Activated CD4-positive, CD25-positive, alpha-beta regulatory T cell treated with anti-CD3 and anti-CD28 coated beads, Interleukin-2, amount 50 U/mL, for 24 hours (primary cell): ENCODE results near the gene KIAA0825.

Source experiments
- ATAC-seq, 2 donors: fragments of 150-1000 bp; cut with Tn5 transposase; one replicate each; pipeline ENCODE4 v1.10.0; 2021; ENCODE audit warnings: mild to moderate bottlenecking in 1 of 2, moderate library complexity in 1 of 2

KIAA0825 gene

GRCh38 chr5:94309141-94309540 is 309.3 kb downstream of the KIAA0825 start:
- ATAC-seq, result no peak

- ATAC-seq, result no peak
These were observed 310.0 kb downstream of the KIAA0825 start for GRCh38 chr5:94308442-94308841.

DNA sequence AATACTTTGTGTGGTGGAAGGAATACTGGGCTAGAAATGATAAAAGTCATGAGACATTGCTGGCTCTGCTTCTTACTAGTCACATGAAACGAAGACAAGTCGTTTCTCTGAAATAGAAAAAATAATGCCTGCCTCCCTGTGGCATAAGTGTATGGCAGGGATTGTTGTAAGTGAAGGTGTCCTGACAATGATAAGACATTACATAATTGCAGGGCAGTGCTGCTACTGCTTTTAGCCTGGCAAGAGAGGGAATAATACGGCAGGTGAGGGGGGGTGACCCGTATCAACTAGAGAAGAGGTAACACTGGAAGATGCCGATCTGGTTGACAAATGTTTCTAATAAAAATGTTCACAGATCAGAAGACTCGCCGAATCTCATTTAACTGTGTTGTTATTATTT is 314.3 kb downstream of the KIAA0825 start:
- ATAC-seq, result no peak

DNA sequence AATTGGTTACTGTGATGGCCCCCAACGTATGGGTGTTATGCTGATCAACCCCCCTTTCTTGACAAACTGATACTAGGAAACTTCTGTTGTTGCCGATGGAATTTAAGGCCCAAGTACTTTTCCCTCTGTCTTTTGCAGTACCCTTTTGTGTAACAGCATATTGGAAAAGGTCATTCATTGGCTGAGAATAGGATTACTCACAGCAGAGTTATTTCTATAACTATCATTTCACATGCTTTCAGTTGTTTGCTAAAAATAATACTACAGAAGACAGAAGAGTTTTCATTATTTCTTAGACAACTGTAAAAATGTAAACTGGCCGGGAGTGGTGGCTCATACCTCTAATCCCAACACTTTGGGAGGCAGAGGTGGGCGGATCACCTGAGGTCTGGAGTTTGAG is 329.5 kb downstream of the KIAA0825 start:
- ATAC-seq, result no peak

DNA sequence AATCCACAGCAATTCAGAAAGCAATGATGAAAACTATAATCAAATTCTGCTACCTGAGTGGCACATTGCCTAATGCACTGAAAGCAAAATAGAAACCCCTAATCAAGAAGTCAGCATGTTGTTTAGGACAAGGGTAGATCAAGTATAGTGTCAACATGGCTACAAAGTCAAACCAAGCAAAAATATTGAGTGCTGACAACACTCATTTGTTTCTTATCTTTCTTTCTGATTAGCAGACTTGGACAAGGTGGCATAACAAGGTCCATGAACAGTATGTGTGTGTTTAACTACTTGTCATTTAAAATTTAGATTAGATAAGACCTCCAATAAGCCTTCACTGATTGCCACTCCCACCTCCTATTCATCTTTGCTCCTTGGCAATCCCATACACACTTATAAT is 332.4 kb downstream of the KIAA0825 start:
- no peak for ATAC-seq

DNA sequence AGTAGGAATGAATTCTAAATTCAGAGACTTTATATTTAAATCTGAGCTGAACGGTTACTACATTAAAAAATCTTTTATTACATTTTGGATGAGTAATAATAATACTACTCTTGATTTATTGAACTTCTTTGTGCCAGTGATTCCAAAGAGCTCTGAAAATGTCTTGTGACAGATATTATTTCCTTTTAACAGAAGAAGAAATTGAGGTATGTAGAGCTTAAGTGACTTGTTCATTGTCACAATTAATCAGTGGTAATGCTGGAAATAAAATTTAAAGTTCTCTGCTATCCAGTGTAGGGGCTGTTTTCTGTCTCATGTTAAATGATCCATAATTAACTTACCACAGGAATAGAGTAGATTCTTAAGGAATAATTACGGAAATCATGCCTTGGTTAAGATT is 335.3 kb downstream of the KIAA0825 start:
- ATAC-seq, result no peak

DNA sequence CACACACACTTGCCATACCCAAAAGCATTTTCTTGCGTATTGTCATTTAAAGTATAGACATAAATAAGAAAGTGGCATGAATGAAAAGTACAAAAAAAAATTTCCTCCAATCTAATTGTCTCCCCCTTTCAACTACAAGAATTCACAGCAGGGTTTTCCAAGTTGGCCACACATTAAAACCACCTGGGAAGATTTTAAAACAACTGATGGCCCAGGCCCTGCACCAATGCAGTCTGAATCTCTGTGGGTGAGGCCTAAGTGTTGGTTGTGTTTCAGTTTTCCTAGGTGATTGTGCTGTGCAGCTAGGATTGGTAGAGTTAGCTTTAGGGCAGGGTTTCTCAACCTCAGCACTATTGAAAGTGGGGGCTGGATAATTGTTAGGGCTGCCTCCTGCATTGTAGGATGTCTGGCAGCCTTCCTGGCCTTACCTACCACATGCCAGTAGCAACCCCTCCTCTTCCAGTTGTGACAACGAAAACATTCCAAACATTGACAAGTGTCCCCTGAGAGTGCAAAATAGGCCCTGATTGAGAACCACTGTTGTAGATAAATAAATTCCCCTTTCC is 337.1 kb downstream of the KIAA0825 start:
- ATAC-seq, result no peak

DNA sequence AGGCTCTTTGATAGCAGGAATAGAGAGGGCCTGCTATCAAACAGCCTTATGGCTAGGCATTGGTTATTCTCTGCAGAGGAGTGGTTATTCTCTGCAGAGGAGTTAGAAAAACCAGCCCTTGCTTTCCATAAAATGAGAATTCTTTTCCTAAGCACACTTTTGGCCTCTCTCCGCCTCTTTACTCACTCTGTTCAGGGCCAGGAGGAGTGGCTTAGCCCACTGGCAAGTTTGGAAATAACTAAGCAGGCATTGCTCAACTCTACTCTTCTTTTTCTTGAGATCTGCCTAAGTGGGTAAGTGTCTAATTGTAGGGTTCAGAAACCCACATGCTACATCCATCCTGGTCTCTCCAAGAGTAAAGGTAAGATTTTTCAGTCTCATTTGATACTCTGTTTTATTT is 341.7 kb downstream of the KIAA0825 start:
- no peak for ATAC-seq

GRCh38 chr5:94276048-94276447 is 342.4 kb downstream of the KIAA0825 start:
- no peak for ATAC-seq

DNA sequence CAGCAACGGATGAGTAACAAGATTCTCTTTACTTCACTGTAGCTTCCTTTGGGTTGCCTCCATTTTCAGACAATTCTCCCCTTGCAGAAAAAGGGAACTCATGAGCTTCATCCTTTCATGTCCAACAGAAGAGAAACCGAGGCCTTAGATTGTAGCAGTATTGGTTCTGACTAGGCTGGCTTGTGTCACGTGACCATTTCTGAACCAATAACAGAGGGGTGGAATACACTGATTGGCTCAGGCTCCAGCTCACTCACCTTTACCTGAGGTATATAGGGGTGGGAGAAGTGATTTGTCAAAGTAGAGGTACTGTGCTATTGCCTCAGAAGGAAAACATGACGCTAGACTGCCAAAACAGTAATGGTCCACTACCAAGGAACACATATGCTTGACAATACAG is 343.7 kb downstream of the KIAA0825 start:
- no peak for ATAC-seq

- no peak for ATAC-seq
These were observed 350.2 kb downstream of the KIAA0825 start for GRCh38 chr5:94268226-94268625.

GRCh38 chr5:94267350-94267899 is 351.0 kb downstream of the KIAA0825 start:
- ATAC-seq, result no peak

GRCh38 chr5:94266170-94266569 is 352.2 kb downstream of the KIAA0825 start:
- ATAC-seq, result no peak

DNA sequence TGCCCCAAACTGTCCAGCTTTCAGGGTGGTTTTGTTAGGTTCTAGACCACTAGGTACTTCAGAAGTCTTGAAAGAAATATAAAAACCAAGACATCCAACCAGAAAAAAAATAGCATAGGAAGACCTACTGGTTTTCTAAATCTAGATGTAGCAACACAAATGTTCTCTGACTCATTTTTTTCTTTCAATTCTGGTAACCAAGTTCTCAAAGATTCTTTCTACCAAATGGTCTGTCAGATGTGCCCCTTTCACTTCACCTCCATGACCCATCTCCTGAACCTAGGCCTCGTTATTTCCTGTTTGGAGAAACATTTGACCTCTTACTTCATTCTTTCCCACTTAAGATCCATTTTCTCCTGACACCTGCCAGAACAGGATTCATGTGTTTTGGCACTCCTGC is 355.3 kb downstream of the KIAA0825 start:
- ATAC-seq, result no peak

DNA sequence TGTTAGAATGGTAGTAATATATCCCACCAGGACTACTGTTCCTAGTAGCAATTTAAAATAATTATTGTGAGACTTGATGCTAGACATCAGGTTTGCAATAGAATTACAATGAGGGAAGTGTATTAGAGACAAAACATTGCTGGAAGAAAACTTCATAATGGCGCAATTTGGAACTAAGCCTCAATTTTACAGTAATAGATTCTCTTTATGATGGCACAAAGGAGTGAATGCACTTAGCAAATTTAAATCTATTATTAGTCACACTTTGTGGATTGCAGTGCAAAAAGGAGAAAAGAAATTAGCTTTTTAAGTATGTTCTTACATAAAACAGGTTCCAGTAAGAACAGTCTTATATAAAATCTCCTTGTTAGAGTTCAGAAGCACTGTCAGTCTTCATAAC is 358.3 kb downstream of the KIAA0825 start:
- ATAC-seq, result no peak

DNA sequence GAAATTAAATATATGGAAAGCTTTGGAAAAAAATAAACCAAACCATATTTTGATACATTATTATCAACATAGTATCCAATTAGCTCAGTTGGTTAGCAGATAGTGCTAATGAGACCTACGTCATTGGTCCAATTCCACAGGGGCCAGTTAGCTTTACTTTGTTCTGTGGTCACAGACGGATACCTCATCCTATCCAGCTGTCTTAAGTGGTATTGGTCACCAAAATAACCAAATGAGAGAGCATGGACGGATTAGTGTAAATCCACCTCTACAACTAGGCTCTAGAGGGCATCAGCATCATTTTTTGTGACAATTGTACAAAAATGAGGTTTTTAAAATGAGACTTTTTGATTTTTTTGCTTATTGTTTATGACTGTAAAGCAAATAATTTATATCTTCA is 364.2 kb downstream of the KIAA0825 start:
- ATAC-seq, result no peak

DNA sequence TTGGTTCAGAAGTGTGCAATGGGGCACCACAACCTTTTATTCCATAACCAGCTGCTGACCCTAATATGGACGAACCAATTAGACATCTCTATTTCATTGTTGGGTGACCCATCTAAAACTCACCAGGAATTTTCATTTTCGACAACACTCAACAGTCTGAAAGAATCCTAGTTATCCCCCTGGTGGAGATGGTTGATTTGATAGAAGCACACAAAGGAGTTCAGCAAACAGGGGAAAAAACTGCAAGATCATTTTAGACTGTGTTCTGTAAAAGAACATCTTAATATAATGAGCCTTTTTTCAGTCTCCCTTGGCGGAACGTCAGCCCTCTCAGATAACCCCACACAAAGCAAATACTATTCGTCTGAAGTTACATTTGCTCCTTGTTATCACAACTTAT is 367.4 kb downstream of the KIAA0825 start:
- ATAC-seq, result no peak

GRCh38 chr5:94249430-94249829 is 369.0 kb downstream of the KIAA0825 start:
- ATAC-seq, result no peak

DNA sequence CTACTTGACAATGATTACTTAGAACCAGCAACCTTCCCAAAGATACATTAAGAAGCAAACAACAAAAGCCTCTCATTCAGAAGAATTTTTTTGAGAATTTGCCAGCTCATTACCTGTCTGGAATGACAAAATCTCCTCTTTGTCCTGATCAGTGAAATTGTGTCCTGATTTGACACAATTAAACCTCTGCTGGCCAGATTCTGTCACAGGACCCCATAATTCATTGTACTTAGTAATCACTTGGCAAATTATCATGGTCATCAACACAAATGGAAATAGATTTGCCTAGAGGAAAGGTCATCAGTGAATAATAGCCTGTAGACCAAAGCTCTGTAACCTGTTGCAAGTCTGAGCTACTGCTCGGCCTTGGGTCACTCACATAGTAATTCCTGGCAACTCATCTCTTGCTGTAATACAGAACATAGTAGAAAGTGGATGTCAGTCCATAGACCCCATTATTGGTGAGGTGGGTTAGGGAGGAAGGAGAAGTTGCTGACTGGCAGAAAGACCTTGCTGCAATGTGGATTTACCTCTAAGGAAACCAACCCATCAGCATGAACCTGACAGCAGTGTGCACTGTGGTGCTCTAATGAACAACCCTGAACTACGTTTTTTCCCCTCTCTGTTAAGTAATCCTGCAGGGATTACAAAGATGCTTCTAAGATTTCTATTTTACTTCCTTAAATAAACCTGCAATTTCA is 370.1 kb downstream of the KIAA0825 start:
- no peak for ATAC-seq

DNA sequence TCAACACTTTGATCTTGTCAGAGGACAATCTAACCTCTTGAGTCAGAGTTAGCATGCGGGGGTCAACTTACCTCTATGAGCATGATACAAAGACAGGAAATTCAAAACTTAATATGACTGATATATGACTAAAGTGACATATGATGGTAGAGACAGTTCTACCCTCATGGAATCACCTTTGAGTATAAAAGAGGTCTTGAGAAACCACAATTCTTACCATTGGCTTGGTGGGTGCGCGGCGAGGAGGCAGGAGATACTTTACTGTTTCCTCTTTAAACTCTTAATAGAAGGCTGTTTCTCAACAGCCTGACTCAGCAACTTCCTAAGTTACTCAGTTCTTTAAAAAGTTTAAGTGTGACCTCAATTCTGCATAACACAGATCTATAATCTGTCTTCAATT is 372.8 kb downstream of the KIAA0825 start:
- ATAC-seq, result peak in 1 of 2 donors; percentile 20

DNA sequence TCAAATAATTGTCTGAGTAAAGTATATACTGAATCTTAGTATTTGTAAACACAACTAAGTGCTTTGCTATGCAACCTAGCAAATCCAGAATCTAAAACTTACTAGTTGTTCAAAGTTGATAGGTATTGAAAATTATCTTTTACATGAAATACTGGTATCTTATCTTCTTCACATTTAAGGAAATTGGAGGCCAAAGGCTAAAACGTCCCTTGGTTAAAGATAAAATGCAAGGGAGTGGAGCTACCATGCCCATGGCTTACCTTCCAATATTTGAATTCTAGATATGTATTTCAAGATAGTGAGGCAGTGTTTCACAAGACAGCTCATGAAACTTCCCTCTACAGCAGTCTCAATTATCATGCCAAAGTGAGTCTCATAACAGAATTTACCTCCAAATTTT is 373.5 kb downstream of the KIAA0825 start:
- no peak for ATAC-seq

DNA sequence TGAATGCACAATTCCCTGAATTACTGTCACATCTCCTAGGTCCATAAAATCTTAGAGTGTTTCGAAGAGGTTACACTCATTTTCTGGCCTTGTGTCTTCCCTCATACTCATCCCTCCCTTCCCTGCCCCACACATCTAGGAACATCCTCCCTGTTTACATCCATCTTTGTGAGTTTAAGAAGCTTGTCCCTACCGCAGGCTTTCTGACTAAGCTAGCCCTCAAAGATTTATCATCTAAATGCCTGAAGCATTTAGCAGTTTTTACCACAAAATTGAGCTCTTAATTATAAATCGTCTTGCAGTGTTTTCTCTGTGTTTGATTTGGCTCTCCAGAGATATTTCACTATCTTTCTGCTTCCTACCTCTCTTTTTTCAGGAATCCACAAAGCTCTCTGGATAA is 374.8 kb downstream of the KIAA0825 start:
- no peak for ATAC-seq

GRCh38 chr5:94240993-94241651 is 377.3 kb downstream of the KIAA0825 start:
- ATAC-seq, result no peak

DNA sequence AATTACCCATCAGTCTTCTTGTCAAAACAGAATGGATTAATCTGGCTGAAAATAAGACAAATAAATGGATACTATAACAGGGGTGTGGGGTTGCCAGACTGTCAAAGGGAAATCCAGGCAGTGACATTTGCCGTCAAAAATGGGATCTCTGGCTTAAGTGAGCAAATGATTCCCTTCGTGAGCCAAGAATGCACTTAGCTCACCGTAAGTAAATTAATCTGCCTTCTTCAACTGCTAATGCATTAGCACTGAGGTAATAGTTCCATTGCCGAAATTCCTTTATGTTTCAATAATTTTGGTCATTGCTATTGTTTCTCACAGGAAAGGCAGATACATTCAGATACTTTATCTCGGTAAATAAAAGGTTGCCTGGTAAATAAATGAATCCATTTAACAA is 377.8 kb downstream of the KIAA0825 start:
- no peak for ATAC-seq
